RCC 7860 (cell line): ENCODE results near the gene CHRND.

Experiments
- DNase-seq: peaks from one replicate; pipeline ENCODE4 v3.0.0-alpha.2; 2015; ENCODE audit warnings: low spot score
- FAIRE-seq: peaks from 2 replicates; lab custom pipeline; 2012; peaks lifted over from hg19 to GRCh38; lab: Jason Lieb, UNC

Gene CHRND

GRCh38 chr2:232541195-232541960, 15.4 kb downstream of the CHRND start:
- no peak for DNase-seq
- FAIRE-seq = no peak

- DNase-seq (no peak), FAIRE-seq (no peak)
Observed at GRCh38 chr2:232541961-232542714, 16.2 kb downstream of the CHRND start.

GRCh38 chr2:232542715-232543467, 16.9 kb downstream of the CHRND start:
- DNase-seq = no peak
- FAIRE-seq = no peak

- no peak for DNase-seq
- no peak for FAIRE-seq
Observed at GRCh38 chr2:232543491-232543890, 17.5 kb downstream of the CHRND start.

GRCh38 chr2:232543928-232544631, 18.1 kb downstream of the CHRND start:
- no peak for FAIRE-seq
- no peak for DNase-seq

- DNase-seq (no peak), FAIRE-seq (no peak)
Observed at GRCh38 chr2:232544674-232545073, 18.7 kb downstream of the CHRND start.

- FAIRE-seq (no peak), DNase-seq (no peak)
Observed at GRCh38 chr2:232545511-232546375, 19.8 kb downstream of the CHRND start.

GRCh38 chr2:232547991-232548390, 22.0 kb downstream of the CHRND start:
- DNase-seq (no peak), FAIRE-seq (no peak)

- FAIRE-seq = no peak
- no peak for DNase-seq
Observed at GRCh38 chr2:232549655-232550353, 23.8 kb downstream of the CHRND start.

GRCh38 chr2:232550354-232551249, 24.6 kb downstream of the CHRND start, which contains the start of the genes EIF4E2 and TIGD1:
TSS of gene EIF4E2 (plus strand) at chr2:232550689. CDS start at chr2:232550725, 36 bp downstream.
TSS of gene TIGD1 (minus strand) at chr2:232550557. CDS start at chr2:232549882, 675 bp downstream.
- DNase-seq (peak; percentile 83), FAIRE-seq (no peak)

GRCh38 chr2:232551250-232551638, 25.3 kb downstream of the CHRND start:
- DNase-seq (no peak), FAIRE-seq (no peak)

GRCh38 chr2:232551776-232552175, 25.8 kb downstream of the CHRND start:
- no peak for FAIRE-seq
- no peak for DNase-seq

GRCh38 chr2:232556426-232556825, 30.5 kb downstream of the CHRND start:
- FAIRE-seq = no peak
- no peak for DNase-seq

GRCh38 chr2:232562515-232563151, 36.7 kb downstream of the CHRND start:
- FAIRE-seq (no peak), DNase-seq (no peak)

- FAIRE-seq (no peak), DNase-seq (no peak)
Observed at GRCh38 chr2:232563580-232563979, 37.6 kb downstream of the CHRND start.

GRCh38 chr2:232567721-232568120, 41.8 kb downstream of the CHRND start:
- FAIRE-seq = no peak
- DNase-seq = no peak

- FAIRE-seq (peak; percentile 90), DNase-seq (peak; percentile 61)
Observed at GRCh38 chr2:232568161-232568560, 42.2 kb downstream of the CHRND start.

GRCh38 chr2:232569541-232569940, 43.6 kb downstream of the CHRND start:
- FAIRE-seq (no peak), DNase-seq (no peak)
